Measurements from ENCODE around the gene SIDT1.

DNA sequence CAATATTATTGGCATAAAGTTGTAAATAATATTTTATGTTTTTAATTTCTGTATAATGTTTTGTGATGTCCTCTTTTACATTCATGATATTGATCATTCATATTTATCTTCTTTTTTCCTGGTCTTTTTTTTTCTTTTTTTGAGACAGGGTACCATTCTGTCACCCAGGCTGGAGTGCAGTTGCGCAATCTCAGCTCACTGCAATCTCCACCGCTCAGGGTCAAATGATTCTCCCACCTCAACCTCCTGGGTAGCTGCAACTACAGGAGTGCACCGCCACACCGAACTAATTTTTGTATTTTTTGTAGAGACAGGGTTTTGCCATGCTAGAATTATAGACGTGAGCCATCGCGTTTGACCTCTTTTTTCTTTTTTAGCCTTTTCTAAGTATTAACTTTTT, 111.2 kb downstream of the SIDT1 start:
- no peak for TF ChIP-seq EZH2phosphoT487 (conservative IDR thresholded peaks at IDR 0.05; ENCODE audit: low read length)
- TF ChIP-seq, protein P1, sequence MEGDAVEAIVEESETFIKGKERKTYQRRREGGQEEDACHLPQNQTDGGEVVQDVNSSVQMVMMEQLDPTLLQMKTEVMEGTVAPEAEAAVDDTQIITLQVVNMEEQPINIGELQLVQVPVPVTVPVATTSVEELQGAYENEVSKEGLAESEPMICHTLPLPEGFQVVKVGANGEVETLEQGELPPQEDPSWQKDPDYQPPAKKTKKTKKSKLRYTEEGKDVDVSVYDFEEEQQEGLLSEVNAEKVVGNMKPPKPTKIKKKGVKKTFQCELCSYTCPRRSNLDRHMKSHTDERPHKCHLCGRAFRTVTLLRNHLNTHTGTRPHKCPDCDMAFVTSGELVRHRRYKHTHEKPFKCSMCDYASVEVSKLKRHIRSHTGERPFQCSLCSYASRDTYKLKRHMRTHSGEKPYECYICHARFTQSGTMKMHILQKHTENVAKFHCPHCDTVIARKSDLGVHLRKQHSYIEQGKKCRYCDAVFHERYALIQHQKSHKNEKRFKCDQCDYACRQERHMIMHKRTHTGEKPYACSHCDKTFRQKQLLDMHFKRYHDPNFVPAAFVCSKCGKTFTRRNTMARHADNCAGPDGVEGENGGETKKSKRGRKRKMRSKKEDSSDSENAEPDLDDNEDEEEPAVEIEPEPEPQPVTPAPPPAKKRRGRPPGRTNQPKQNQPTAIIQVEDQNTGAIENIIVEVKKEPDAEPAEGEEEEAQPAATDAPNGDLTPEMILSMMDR (IDR thresholded peaks at IDR 0.05; ENCODE audit: insufficient read depth, low read length, poor library complexity, severe bottlenecking), result no peak

Measured in SU-DHL-6 (cell line).